NCI-H146 (cell line): ENCODE data around the gene NCAM2.

Source experiments
- DNase-seq: peaks from one replicate; lab custom pipeline; 2025; lab: John Stamatoyannopoulos, UW

NCAM2 gene

GRCh38 chr21:21458124-21458631, 460.0 kb downstream of the NCAM2 start:
- DNase-seq = no peak

GRCh38 chr21:21460979-21461378, 462.8 kb downstream of the NCAM2 start:
- DNase-seq = no peak

- DNase-seq = no peak
These were observed 465.2 kb downstream of the NCAM2 start for GRCh38 chr21:21463456-21463855.

- no peak for DNase-seq
These were observed 466.5 kb downstream of the NCAM2 start for GRCh38 chr21:21464684-21465083.

- no peak for DNase-seq
These were observed 468.5 kb downstream of the NCAM2 start for GRCh38 chr21:21466752-21467151.

GRCh38 chr21:21468003-21468402, 469.8 kb downstream of the NCAM2 start:
- DNase-seq = no peak

GRCh38 chr21:21481239-21481638, 483.0 kb downstream of the NCAM2 start:
- no peak for DNase-seq

- DNase-seq = no peak
These were observed 510.6 kb downstream of the NCAM2 start for GRCh38 chr21:21508859-21509258.

GRCh38 chr21:21530680-21531079, 532.5 kb downstream of the NCAM2 start:
- DNase-seq = no peak

GRCh38 chr21:21547368-21547953, 549.3 kb downstream of the NCAM2 start:
- no peak for DNase-seq

- no peak for DNase-seq
These were observed 561.3 kb downstream of the NCAM2 start for GRCh38 chr21:21559285-21560045.
